ENCODE data around the gene FRMD3. TPM values are rescaled to one million over a fixed set of nuclear protein-coding genes. Genes with fewer than 3 reads are reported as not detected.

The FRMD3 gene
- total and polyA plus RNA-seq, 10 donors: 0.82 to 45.8 (median 18.9) TPM

GRCh38 chr9:83537331-83538171, 650 bp downstream of the FRMD3 start:
- TF ChIP-seq POLR2A (IDR thresholded peaks at IDR 0.05) (no peak), POLR2AphosphoS5 (IDR thresholded peaks at IDR 0.05) (peak in 2 of 3 donors; percentile 19 to 37)
- TF ChIP-seq, protein P1, sequence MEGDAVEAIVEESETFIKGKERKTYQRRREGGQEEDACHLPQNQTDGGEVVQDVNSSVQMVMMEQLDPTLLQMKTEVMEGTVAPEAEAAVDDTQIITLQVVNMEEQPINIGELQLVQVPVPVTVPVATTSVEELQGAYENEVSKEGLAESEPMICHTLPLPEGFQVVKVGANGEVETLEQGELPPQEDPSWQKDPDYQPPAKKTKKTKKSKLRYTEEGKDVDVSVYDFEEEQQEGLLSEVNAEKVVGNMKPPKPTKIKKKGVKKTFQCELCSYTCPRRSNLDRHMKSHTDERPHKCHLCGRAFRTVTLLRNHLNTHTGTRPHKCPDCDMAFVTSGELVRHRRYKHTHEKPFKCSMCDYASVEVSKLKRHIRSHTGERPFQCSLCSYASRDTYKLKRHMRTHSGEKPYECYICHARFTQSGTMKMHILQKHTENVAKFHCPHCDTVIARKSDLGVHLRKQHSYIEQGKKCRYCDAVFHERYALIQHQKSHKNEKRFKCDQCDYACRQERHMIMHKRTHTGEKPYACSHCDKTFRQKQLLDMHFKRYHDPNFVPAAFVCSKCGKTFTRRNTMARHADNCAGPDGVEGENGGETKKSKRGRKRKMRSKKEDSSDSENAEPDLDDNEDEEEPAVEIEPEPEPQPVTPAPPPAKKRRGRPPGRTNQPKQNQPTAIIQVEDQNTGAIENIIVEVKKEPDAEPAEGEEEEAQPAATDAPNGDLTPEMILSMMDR (IDR thresholded peaks at IDR 0.05 in 8 of 11, conservative IDR thresholded peaks at IDR 0.05 in 3 of 11): no peak
- WGBS, 5 donors: 3 to 12% (median 3%) methylated on average over 27 to 63 of the region's 63 CpGs
- DNase-seq: peak; percentile 77
- Histone ChIP-seq H3K36me3 (no peaks in the 10 kb centered on the region), H3K27ac (peak overlapping the region in 7 of 8 donors; percentile 74 to 86 (median 81)), H3K27me3 (replicated peaks in 1 of 7) (peaks cover 0 to 37% (median 14%) of the 10 kb centered on the region in 7 donors), H3K4me3 (peak overlapping the region; percentile 45 to 73 (median 67)), H3K4me1 (peaks cover 7 to 37% (median 24%) of the 10 kb centered on the region in 6 donors), H3K9me3 (no peaks in the 10 kb centered on the region)
- intact Hi-C loops (cut with DNase I; ENCODE audit: low total_unique reads): no loop called here

DNA sequence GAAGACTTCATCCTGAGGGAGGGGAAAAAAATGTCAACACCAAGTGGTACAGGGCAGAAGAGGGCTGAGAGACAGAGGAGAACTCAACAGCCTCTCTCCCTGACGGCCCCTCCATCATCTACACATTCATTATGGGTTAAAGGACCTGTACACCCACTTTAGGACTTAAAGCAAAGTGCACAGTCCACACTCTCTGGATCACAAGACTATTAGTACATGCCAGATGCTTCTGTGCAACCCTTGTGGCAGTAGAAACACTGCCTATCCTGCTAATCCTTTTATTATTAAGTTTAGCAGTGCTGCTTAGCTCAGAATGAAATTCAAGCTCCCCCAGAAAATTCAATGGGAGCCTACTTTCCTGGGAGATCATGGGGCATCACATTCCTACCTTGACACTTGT, 1.9 kb downstream of the FRMD3 start:
- no peaks in the 10 kb centered on the region for H3K9me3 ChIP-seq
- H3K36me3 ChIP-seq: no peaks in the 10 kb centered on the region
- no peak for DNase-seq
- intact Hi-C loops (cut with DNase I; ENCODE audit: low total_unique reads): no loop called here
- H3K4me1 ChIP-seq: peaks cover 7 to 41% (median 24%) of the 10 kb centered on the region in 6 donors
- H3K4me3 ChIP-seq: peak overlapping the region in 5 of 8 donors; percentile 63 to 73 (median 69)
- 44 to 71% (median 56%) methylated on average over 1 of the region's 1 CpG for WGBS, 5 donors
- peaks cover 0 to 37% (median 14%) of the 10 kb centered on the region in 7 donors for H3K27me3 ChIP-seq (replicated peaks in 1 of 7)
- TF ChIP-seq POLR2AphosphoS5 (IDR thresholded peaks at IDR 0.05): no peak
- no peak for TF ChIP-seq POLR2A (IDR thresholded peaks at IDR 0.05)
- TF ChIP-seq, protein P1 (IDR thresholded peaks at IDR 0.05 in 8 of 11, conservative IDR thresholded peaks at IDR 0.05 in 3 of 11): no peak
- no peak overlapping the region for H3K27ac ChIP-seq

- Histone ChIP-seq H3K27ac (no peak overlapping the region), H3K9me3 (no peaks in the 10 kb centered on the region), H3K4me1 (peaks cover 7 to 41% (median 24%) of the 10 kb centered on the region in 6 donors), H3K36me3 (no peaks in the 10 kb centered on the region), H3K27me3 (replicated peaks in 1 of 7) (peaks cover 0 to 37% (median 14%) of the 10 kb centered on the region in 7 donors), H3K4me3 (no peak overlapping the region)
- TF ChIP-seq, protein P1 (IDR thresholded peaks at IDR 0.05 in 8 of 11, conservative IDR thresholded peaks at IDR 0.05 in 3 of 11): no peak
- no peak for TF ChIP-seq POLR2AphosphoS5 (IDR thresholded peaks at IDR 0.05)
- TF ChIP-seq POLR2A (IDR thresholded peaks at IDR 0.05): no peak
- 74 to 87% (median 81%) methylated on average over 3 of the region's 3 CpGs for WGBS, 5 donors
- no peak for DNase-seq
- intact Hi-C loops (cut with DNase I; ENCODE audit: low total_unique reads): no loop called here
Observed at GRCh38 chr9:83535736-83536135, 2.5 kb downstream of the FRMD3 start.

DNA sequence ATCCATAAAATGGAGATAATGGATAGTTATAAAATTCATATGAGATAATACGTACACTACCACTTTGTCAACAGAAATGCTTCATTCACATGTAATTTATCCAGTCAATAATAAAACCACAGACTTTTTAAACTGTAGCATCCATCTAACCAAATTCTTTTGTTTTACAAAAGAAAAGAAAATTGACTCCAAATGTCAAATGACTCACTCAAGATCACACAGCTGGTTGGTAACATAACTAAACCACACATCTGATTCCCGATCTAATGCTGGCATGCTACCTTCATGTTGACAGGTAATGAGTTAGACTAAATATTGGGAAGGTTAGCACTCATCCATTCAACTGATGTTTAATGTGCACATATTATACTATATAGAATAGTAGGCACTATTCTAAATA, 4.9 kb downstream of the FRMD3 start:
- TF ChIP-seq, protein P1 (IDR thresholded peaks at IDR 0.05 in 8 of 11, conservative IDR thresholded peaks at IDR 0.05 in 3 of 11): no peak
- TF ChIP-seq POLR2A (IDR thresholded peaks at IDR 0.05) (no peak), POLR2AphosphoS5 (IDR thresholded peaks at IDR 0.05) (no peak)
- DNase-seq: no peak
- Histone ChIP-seq H3K27me3 (replicated peaks in 1 of 7) (peaks cover 0 to 23% (median 10%) of the 10 kb centered on the region in 7 donors), H3K4me1 (peaks cover 0 to 26% (median 13%) of the 10 kb centered on the region in 6 donors), H3K4me3 (no peak overlapping the region), H3K9me3 (peaks cover 0 to 3% (median 0%) of the 10 kb centered on the region in 8 donors), H3K36me3 (no peaks in the 10 kb centered on the region), H3K27ac (no peak overlapping the region)
- intact Hi-C loops (cut with DNase I; ENCODE audit: low total_unique reads): no loop called here
- 89 to 96% (median 96%) methylated on average over 2 of the region's 2 CpGs for WGBS, 5 donors
